HG02840 (cell line): ENCODE results near the gene ZFHX3.

Experiments used
- ATAC-seq: cut with Tn5 transposase; IDR thresholded peaks from one replicate; pipeline ENCODE4 v1.9.1; 2021; ENCODE audit warnings: mild to moderate bottlenecking, moderate library complexity, moderate number of reproducible peaks; ENCODE audit not compliant: unreplicated experiment, low FRiP score

ZFHX3 gene

GRCh38 chr16:73057291-73058210, 9.6 kb upstream of the ZFHX3 start:
- ATAC-seq = peak; percentile 44

GRCh38 chr16:73056921-73057290, 9.0 kb upstream of the ZFHX3 start:
- ATAC-seq = no peak

- ATAC-seq = no peak
Observed at GRCh38 chr16:73056448-73056847, 8.5 kb upstream of the ZFHX3 start.

GRCh38 chr16:73054813-73055482, 7.0 kb upstream of the ZFHX3 start:
- ATAC-seq = no peak

GRCh38 chr16:73054498-73054812, 6.5 kb upstream of the ZFHX3 start:
- ATAC-seq = no peak

- ATAC-seq = no peak
Observed at GRCh38 chr16:73054125-73054484, 6.2 kb upstream of the ZFHX3 start.

- no peak for ATAC-seq
Observed at GRCh38 chr16:73053364-73054124, 5.6 kb upstream of the ZFHX3 start.

- ATAC-seq = no peak
Observed at GRCh38 chr16:73053038-73053363, 5.1 kb upstream of the ZFHX3 start.

GRCh38 chr16:73052576-73052975, 4.6 kb upstream of the ZFHX3 start:
- no peak for ATAC-seq

GRCh38 chr16:73051961-73052360, 4.0 kb upstream of the ZFHX3 start:
- ATAC-seq = no peak

- no peak for ATAC-seq
Observed at GRCh38 chr16:73051226-73051625, 3.3 kb upstream of the ZFHX3 start.

- no peak for ATAC-seq
Observed at GRCh38 chr16:73050201-73051099, 2.5 kb upstream of the ZFHX3 start.

GRCh38 chr16:73049511-73049910, 1.6 kb upstream of the ZFHX3 start:
- no peak for ATAC-seq

GRCh38 chr16:73049091-73049490, 1.2 kb upstream of the ZFHX3 start:
- ATAC-seq = no peak

GRCh38 chr16:73048292-73049080, 558 bp upstream of the ZFHX3 start:
- no peak for ATAC-seq

GRCh38 chr16:73047221-73047535, 750 bp downstream of the ZFHX3 start:
- ATAC-seq = no peak

- ATAC-seq = no peak
Observed at GRCh38 chr16:73046849-73047214, 1.1 kb downstream of the ZFHX3 start.

- ATAC-seq = no peak
Observed at GRCh38 chr16:73046202-73046848, 1.6 kb downstream of the ZFHX3 start.

- ATAC-seq = no peak
Observed at GRCh38 chr16:73043828-73044467, 4.0 kb downstream of the ZFHX3 start.
